ENCODE measurements around the gene MSMP.

Gene MSMP

DNA sequence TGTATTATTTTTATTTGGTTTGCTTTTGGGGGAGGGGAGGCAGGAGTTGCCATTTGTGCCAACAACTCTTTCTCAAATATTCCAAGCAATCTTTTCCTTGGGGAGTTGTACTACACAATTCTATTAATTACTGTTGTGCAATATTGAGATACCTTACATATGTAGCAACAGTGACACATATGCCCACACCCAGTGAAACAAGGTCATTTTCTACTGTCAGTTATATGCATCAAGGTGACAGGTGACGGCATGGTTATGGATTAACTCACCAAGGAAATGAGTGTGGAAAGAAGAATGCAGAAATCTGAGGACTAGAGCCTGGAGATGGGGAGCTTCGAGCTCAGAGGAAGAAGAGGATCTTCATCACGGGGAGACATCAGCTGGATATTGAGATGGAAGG, 17.9 kb upstream of the MSMP start:
- DNase-seq = no peak

DNA sequence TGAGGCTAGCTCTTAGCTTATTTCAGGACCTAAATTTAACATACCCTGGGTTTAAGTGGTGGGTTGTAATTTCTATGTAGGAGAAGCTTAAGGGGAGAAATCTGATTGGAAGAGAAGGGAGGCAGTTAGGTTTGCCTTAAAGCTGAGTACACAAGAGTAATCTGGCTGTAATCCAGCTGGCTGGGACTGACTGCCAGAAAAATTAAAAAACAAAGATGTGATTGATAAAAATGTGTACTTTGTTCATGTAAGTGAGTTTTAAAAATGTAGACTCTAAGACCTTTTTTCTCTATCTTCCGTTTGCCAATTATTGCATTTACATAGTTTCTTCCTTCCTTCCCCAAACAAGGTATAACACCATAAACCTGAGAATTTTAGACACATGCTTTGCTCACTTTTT, 17.5 kb upstream of the MSMP start:
- DNase-seq = peak in 1 of 58 donors; percentile 7

DNA sequence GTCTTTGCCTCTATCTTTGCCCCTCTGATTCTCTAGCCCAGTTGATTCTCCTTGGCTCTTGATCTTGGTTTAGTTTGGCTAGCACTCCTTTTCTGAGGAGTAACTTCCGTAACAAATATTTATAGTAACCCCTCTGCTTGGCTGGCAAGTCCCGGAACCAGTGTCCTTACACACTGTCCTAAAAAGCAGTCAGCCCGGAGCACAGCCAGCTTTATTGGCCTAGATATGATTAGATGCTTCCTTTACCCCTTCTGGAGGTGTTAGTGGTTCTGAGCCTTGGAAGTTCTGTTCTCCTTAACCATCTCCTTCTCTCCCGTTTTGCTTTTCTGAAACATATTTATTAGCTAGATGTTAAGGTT, 17.0 kb upstream of the MSMP start:
- no peak for DNase-seq

DNA sequence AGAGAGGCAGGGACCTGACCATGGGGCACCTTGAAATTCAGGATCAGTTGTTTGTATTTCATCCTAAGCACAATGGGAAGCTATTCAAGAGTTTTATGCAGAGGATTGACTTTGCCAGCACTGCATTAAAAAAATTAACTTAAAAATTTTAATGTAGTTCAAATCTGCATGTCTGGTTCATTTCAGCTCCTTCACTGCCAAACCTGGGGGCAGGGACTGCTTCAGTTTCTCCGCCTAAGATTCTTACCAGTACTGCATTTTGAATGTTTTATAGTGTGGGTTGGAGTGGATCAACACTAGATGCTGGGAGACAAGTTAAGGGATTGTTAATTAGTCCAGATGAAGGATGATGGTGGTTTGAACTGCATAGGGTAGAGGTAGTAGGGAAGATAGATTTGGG, 15.7 kb upstream of the MSMP start:
- DNase-seq = no peak

DNA sequence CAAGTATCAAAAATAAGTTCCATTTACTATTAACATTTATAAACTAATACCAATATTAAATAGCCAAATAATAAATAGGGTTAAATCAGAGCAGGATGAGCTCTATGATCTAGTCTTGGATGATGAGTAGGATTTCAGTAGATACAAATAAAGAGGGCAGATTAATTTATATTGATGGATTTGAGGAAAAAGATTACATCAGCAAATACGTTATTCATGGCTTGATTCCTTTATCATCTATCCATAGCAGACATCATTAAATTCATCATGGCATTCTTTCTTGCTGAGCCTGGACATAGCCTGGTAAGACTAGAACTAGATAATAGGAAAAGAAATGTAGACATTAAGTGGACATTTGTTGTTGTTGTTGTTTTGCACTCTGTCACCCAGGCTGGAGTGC, 13.4 kb upstream of the MSMP start:
- DNase-seq = no peak

DNA sequence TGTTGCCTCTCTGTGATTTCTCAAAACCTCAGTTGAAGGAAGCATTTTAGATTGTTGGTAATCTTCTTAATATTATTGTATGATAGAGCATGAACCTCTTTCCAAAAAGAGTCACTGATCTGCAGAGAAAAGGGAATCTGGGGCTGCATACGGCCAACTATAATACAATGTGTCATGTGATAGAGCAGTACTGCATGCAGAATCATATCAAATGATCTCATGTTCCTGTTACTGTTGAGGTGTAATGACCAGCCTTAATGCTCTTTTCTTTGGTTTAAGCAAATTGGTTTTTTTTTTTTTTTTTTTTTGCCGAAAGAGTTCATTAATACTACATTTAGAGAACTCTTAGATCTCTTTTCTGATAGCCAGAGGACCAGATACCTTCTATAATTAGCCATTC, 12.9 kb upstream of the MSMP start:
- no peak for DNase-seq

DNA sequence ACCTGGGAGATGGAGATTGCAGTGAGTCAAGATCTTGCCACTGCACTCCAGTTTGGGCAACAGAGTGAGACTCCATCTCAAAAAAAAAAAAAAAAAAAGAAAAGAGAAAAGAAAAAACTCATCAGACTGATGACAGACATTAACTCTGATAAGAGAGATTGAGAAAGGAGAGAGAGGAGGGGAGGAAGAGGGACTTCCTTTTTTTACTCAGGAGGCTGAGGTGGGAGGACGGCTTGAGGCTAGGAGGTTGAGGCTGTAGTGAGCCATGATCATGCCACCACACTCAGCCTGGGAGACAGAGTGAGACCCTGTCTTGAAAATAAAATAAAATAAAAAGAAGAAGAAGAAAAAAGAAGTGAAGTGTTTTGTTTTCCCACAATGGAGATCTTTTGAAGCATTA, 9.7 kb upstream of the MSMP start:
- DNase-seq = no peak

DNA sequence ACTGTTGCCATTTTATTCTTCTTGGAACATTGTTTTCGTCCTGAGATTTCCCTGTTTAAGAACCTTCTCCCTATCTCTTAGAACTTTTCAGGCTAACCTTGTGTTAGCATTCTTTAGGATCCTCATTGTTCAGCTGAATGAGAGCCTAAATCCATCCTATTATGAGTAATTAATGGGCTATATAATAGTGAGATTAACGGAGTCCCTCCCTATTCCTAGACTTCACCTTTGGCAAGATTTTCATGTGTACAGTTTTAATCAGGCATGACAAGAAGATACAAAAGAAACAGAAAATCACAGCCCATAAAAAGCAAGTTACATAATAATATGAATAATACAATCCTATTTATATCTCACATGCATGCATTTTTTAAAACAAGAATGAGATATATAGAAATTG, 9.1 kb upstream of the MSMP start:
- DNase-seq = no peak

DNA sequence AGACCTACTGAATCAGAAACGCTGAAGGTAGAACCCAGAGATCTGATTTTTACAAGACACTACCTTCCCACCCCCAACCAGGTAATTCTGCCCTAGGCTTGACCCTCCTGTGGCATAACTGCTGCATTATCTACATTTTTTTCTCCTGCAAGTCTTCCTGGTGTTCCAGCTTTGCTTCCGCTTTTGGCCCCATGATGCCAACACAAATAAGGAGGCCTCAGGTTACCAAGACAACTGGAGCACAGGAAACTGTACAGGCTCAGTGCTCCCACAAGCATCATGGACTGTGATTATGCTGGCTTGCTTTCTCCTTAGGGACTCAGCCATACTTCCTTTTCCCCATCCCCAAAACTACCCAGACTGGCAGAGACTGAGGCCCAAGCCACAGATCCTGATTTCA, 6.6 kb upstream of the MSMP start:
- peak in 3 of 58 donors; percentile 13 to 22 (median 16) for DNase-seq

DNA sequence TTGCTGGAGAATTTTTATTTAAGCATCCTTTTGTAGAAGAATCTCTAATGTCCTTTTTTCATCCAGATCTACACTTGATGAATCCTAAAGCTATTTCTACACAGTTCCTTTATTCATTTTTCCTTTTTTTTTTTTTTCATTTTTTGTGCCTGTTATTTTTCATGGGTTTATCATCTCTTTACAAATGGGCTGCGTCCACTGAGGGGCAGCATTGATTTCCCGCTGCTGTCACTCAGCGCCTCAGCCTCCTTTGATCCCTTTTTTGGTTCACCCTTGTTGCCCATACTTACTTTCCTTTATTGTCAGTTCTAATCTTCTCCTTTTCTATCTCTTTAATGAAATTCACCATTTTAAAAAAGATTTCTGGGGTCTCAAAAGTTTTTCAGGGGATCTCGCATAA, 5.7 kb upstream of the MSMP start:
- DNase-seq = no peak

DNA sequence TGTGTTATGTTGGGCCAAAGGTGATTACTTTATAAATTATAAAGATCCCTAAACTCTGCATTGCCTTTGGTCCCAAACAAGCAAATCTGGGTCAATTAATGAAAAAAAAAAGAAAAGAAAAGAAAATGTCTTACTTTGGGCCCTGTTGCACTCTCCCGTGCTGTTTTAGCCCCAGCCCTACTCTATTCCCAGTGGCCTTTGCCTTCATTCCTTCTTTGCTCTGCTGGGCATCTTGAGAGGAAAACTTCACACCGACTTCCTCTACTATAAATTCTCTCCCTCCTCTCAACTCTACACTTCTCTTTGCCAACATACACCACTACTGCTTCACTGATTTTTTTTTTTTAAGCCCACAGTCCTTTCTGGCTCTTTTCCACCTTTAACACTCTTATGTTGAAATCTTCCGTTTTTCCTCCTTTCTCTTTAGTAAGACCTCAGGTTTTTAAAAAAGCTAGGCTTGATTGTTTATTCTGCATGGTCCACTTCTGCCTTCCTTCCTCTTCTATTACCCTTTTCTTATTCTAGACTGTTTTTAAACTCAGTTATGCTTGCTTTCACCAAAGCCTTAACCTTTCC, 4.5 kb upstream of the MSMP start:
- DNase-seq = no peak

DNA sequence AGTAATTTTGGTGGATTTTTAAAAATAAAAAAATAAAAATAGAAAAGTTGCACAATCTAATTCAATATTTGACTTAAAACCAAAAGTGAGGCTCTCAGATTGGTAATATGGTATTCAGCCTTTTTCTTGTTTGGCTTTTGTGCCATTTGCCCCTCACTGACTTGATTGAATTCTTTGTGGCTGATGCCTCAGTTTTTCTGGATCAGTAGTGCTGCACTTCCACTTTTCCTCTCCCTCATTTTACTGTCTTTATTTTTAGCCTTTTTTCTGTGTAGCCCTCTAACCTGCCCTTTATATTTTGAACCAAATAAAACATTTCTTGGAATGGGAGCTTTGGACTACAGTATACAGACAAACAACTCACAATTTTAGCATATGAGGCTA, 3.8 kb upstream of the MSMP start:
- no peak for DNase-seq

DNA sequence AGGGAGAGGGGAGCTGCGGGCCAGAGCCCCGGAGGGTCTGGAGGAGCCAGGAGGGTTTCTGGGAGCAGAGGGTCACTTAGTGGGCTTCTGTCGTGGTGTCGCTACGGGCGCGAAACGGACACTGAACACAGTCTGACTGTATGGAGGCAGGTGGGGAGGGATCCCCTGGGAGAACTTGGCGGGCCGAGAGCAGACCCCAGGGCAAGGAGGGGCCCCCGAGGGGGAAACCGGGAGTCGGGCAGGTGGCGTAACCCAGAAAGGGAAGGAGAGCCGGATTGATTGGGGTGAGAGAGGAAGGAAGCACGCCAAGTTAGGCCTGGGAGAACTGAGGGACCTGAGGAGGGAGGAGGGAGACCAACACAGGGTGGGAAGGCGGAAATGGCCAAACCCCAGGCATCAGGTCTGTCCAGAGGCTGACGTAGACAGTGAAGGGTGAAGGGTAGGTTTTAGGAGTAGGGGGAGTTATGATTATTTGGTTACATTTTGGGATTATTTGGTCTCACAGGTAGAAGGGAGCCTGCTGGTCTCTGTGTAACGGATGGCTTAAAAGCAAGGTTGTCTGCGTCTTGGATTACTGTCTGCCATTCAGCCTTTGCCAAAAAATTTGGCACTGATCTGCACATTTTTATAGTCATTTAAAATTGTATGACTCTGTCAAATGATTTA, 3.3 kb upstream of the MSMP start:
- peak in 26 of 58 donors; percentile 29 to 76 (median 54) for DNase-seq

DNA sequence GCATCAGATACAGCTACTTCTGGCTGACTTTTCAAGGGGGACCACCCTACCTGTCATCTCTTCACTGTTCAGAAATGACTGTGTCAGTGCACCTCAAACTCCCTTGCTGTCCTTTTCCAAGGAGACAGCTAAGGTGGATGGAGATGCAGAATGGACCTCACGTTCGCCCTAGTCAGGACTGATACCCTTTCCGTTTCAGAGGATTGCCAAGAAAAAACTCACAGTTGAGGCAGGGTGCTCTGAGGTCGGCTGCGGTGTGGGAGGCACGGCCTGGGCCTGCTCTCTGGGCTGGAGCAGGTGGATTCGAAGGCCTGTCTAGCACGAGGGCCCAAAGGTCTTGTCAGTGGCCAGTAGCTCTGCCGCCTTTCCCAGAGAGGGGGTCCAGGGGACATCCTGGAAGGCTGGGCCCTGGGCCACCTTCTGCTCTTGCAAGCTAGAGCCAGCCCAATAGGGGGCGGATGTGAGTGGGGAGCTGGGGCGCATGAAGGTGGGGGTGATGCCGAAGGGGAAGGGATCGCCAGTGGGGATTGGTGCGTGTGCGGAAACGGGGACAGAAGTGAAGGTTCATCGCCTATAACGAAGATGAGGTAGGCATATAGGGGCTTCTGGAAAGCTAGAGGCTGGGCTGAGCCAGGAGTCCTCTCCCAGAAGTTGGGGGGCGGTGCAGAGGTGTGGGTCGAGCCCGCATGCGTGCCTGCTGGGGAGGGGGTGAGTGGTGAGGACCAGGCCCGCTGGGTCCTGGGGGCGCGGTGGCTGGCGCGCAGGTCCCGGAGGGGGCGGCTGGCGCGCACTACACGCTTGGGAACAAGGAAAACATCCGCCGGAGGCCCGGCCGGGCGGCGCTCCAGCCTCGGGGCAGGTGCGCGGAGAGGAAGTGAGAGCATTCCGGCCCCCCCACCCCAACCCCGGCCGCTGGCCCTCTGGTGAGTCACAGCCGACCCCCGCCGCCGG, 2.5 kb upstream of the MSMP start:
- DNase-seq = peak in 54 of 58 donors; percentile 29 to 87 (median 59)

DNA sequence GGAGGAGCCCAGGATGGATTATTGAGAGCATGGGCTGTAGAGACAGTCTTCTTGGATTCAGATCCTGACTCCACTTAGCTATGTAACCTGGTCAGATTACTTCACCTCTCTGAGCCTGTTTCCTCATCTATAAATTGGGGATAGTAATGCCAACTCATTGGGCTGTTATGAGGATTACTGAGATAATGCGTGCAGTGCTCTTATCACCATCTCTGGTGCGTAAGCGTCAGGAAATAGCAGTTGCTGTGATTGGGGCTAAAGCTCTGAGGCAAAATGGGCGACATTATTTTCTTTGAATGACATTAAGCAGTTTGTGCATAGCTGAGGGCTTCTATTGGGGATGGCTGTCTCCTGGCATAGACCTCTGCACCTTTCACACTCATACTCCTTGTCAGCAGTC, 995 bp upstream of the MSMP start:
- no peak for DNase-seq

DNA sequence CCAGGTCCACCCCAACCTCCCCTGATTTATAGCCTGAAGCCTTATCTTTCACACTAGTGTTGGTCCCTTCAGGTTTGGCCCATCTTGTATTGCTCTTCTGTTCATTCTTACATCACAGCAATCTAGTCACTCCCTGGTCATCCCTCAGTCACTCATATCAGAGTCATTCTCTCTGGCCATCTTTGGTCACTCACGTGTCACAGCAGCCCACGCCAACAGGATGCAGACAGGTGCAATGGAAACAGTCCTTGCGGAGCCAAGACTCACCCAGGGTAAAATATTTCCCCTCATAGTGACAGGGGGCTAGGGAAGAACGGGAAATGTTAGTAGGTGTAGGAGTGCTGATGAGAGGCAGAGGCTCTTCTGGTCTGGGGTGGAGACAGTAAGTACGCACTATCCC, 610 bp downstream of the MSMP start:
- no peak for DNase-seq

DNA sequence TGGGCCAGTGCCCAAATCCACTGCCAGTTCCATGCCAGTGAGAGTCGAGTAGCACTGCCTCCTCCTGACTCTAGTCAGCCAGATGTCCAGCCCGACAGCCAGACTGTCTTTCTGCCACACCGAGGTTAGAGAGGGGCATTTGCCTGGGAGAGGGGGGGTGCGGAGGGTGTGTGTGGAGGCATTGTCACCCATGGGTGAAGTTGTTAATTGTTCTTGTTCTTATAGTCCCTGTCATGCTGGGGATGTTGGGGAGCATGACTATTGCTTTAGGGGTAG, 3.9 kb downstream of the MSMP start:
- DNase-seq = peak in 1 of 58 donors; percentile 19

DNA sequence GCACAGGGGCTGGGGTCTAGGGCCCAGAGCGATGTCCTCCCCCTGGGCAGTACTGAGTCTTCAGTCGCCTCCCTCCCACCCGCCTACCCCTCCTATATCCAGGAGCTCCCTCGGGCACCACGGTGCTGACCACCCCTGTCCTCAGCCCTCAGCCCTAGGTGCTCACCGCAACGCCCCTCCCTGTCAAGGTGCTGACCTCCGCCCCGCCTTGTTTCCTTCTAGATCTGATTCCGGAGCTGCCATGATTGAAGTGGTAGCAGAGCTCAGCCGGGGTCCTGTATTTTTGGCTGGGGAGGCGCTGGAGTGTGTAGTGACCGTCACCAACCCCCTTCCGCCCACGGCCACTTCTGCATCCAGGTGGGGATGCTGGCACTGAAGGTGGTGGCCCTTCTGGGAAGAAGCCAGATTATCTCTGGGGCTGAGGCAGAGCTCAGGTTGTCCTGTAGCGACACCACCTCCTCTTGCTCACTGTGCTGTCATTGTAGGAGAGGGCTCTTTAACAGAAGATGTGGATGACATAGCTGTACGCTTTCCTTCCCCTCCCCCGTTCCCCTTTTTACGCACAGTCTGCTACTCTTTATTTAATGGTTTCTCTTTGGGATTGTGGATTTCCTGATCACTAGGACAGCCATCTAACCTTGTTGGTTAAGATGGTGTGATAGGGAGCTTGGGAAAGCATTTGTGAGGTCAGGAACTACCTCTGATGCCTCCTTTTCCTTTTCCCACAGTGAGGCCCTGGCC, 4.4 kb downstream of the MSMP start:
- DNase-seq = peak in 15 of 58 donors; percentile 22 to 73 (median 45)

DNA sequence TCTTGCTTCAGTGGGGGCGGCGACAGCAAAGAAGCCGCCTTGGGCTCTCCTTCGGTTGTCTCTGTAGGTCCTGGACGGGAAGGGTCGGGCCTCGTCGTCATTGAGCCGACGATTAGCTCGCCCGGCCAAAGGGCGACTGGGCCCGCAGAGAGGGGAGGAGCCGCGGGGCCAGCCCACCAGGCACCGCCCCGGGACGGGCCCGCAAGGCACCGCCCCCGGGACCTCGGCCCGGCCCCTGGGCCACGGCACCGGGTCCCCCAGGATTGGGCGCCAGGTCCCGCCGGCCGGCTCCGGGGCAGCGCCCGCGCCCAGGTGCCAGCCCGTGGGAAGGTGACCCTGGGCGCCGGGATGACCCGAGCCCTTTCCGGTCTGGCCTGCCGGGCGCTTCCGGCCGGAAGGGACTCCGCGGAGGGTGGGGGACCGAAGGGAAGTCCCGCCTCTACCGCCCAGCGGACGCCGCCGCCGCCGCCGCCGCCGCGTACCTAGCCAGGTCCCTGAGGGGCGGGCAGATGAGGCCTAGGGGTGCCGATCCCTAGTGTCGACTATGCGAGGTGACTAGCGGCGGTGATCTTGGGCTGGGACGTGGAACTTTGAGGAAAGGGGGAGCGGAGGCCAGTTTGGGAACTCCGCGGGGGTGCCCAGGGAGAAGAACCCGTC, 5.1 kb downstream of the MSMP start, which contains the start of the genes GBA2 and RGP1:
Gene GBA2 (minus strand): TSS at position 371 of the 657 bp plus-strand sequence. CDS start 524 bp downstream, outside the sequence.
Gene RGP1 (plus strand): TSS at position 430 of the 657 bp plus-strand sequence. CDS start 469 bp downstream, outside the sequence.
- peak in 56 of 58 donors; percentile 32 to 90 (median 72) for DNase-seq

DNA sequence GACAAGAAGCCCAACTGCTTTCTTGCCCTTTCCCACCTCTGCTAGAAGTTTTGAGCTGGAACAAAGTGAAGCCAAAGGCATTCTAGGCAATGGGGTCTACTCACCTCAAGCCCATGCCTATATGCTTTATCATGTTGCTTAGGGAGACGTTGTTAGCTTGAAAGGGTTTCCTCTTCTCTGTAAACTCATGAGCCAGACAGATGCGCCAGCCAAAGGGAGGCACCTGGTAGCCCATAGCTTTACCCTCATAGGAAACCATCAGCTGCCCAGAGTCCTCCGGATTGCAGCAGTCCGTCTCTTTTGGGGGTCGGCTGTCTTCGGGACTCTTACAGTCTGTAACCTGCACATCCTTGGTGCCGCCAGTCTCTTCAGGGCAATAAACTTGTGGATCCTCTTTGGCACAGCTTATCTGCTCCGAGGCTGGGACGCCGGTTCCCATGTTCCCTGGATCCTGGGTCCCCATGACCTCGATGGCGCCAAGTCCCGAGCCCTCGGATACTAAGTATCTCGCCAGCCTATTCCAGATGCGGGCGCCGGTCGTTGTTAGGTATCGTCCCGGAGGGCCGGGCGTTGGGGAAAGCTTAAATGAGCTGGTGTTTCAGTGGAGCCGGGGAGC, 5.7 kb downstream of the MSMP start:
- no peak for DNase-seq

DNA sequence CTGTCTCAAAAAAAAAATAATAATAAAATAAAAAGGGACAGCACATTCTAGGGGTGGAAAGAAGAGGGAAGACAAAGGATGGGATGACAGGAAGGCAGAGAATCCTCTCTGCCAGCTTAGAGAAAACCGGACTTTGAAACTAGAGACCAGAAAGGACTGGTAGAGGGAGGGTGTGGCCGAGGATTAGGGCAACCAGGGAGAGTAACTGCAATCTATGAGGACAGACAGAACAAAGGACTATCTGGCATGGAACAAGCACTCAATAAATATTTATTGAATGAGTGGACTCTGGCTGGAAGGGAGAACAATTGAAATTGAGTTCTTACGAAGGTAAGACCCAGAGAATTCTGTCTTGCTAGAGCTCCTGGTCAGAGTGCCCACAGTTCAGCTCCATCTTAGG, 7.5 kb downstream of the MSMP start:
- DNase-seq = no peak
